B cell (primary cell): ENCODE measurements around the gene MEF2B. TPM values are rescaled to one million over a fixed set of nuclear protein-coding genes. Genes with fewer than 3 reads are reported as not detected.

ENCODE experiments used
- ATAC-seq: fragments of 200-7000 bp; cut with Tn5 transposase; one replicate; pipeline ENCODE4 v1.10.0; 2021; ENCODE audit warnings: low read depth, mild to moderate bottlenecking, moderate number of reproducible peaks, moderate library complexity
- CTCF ChIA-PET: fragments of 350-600 bp; sonication (Branson Sonifier 250); formaldehyde crosslinking; loops from one replicate; lab custom pipeline; 2021; ENCODE audit warnings: antibody characterized with exemption, inconsistent platforms; lab: Charles Lee
- POLR2A ChIA-PET: fragments of 350-600 bp; sonication (Branson Sonifier 250); formaldehyde crosslinking; loops from one replicate; lab custom pipeline; 2021; ENCODE audit warnings: antibody characterized with exemption; lab: Charles Lee
- DNase-seq: peaks from one replicate; pipeline ENCODE4 v3.0.0; 2013
- H2AFZ ChIP-seq: 2 replicates; pipeline ENCODE4 v1.6.1; 2012; ENCODE audit warnings: mild to moderate bottlenecking, low read depth, low read length; ENCODE audit not compliant: insufficient read depth, poor library complexity, severe bottlenecking
- H3K27ac ChIP-seq, 2 donors: 1 replicate in 1 of 2; 2 replicates in 1 of 2; pipeline ENCODE4 v1.5.1; 2012 to 2013; ENCODE audit warnings: low read length in 2 of 2, mild to moderate bottlenecking in 2 of 2, moderate library complexity in 1 of 2
- H3K27me3 ChIP-seq, 4 experiments: fragments of 200-600 bp in 1 of 4; sonication (generic) in 1 of 4; replicated peaks in 1 of 4; 1 replicate in 2 of 4; 2 replicates in 2 of 4; pipeline versions ENCODE4 v1.6.1 to v1.7.0; 2013 to 2016; ENCODE audit warnings: low read length in 3 of 4, mild to moderate bottlenecking in 2 of 4, mixed read lengths in 1 of 4, moderate library complexity in 1 of 4; ENCODE audit not compliant: insufficient read depth in 4 of 4, control insufficient read depth in 3 of 4; ENCODE audit errors: control extremely low read depth in 1 of 4
- H3K36me3 ChIP-seq, 2 experiments: replicated peaks in 1 of 2; 1 replicate in 1 of 2; 2 replicates in 1 of 2; pipeline versions ENCODE4 v1.6.1 to v1.7.1; 2013; ENCODE audit warnings: low read length in 1 of 2; ENCODE audit not compliant: insufficient read depth in 2 of 2, control insufficient read depth in 1 of 2; ENCODE audit errors: control extremely low read depth in 1 of 2, extremely low read depth in 1 of 2
- H3K4me1 ChIP-seq, 2 donors: fragments of 200-600 bp in 1 of 2; sonication (generic) in 1 of 2; 1 replicate in 1 of 2; 2 replicates in 1 of 2; pipeline versions ENCODE4 v1.5.1 to v1.6.1; 2013 to 2017; ENCODE audit warnings: low read length in 2 of 2; ENCODE audit not compliant: control insufficient read depth in 2 of 2, insufficient read depth in 2 of 2
- H3K4me2 ChIP-seq: replicated peaks from 2 replicates; pipeline ENCODE3; 2012; ENCODE audit warnings: mild to moderate bottlenecking, low read depth, low read length; ENCODE audit not compliant: poor library complexity, severe bottlenecking
- H3K4me3 ChIP-seq, 5 experiments: fragments of 200-600 bp in 1 of 5; sonication (generic) in 1 of 5; 1 replicate in 3 of 5; 2 replicates in 2 of 5; pipeline versions ENCODE4 v1.5.1 to v1.7.0; 2011 to 2016; ENCODE audit warnings: low read length in 4 of 5, mild to moderate bottlenecking in 4 of 5, low read depth in 2 of 5, control low read depth in 1 of 5, moderate library complexity in 1 of 5; ENCODE audit not compliant: insufficient read depth in 1 of 5; ENCODE audit errors: control extremely low read depth in 1 of 5, extremely low read depth in 1 of 5
- H3K79me2 ChIP-seq: fragments of 200-600 bp; sonication (generic); one replicate; pipeline ENCODE4 v1.6.0; 2016; ENCODE audit warnings: low read length; ENCODE audit not compliant: control insufficient read depth, insufficient read depth
- H3K9ac ChIP-seq: fragments of 200-600 bp; sonication (generic); 2 replicates; pipeline ENCODE4 v1.6.1; 2017; ENCODE audit warnings: mild to moderate bottlenecking, low read length, moderate library complexity
- H3K9me3 ChIP-seq, 3 donors: one replicate each; pipeline versions ENCODE4 v1.6.1 to v1.7.1; 2013; ENCODE audit warnings: low read length in 2 of 3; ENCODE audit not compliant: control insufficient read depth in 2 of 3, insufficient read depth in 1 of 3; ENCODE audit errors: control extremely low read depth in 1 of 3
- H4K20me1 ChIP-seq: 2 replicates; pipeline ENCODE4 v1.6.0; 2012; ENCODE audit warnings: mild to moderate bottlenecking, low read length; ENCODE audit not compliant: insufficient read depth, control insufficient read depth, poor library complexity, severe bottlenecking
- H3K27ac Mint-ChIP-seq: one replicate; pipeline ENCODE4 v1.8.0; 2021; ENCODE audit warnings: mixed read lengths
- H3K27me3 Mint-ChIP-seq: one replicate; pipeline ENCODE4 v1.8.0; 2021; ENCODE audit warnings: mixed read lengths
- H3K4me1 Mint-ChIP-seq: one replicate; pipeline ENCODE4 v1.8.0; 2021; ENCODE audit warnings: mixed read lengths
- H3K4me3 Mint-ChIP-seq: one replicate; pipeline ENCODE4 v1.8.0; 2021; ENCODE audit warnings: mixed read lengths
- H3K9me3 Mint-ChIP-seq: one replicate; pipeline ENCODE4 v1.8.0; 2022; ENCODE audit warnings: mixed read lengths; ENCODE audit not compliant: insufficient read depth
- EZH2 ChIP-seq: IDR thresholded peaks from 2 replicates; pipeline ENCODE4 v1.6.1; 2012; ENCODE audit warnings: borderline replicate concordance, low read depth, mild to moderate bottlenecking, moderate library complexity, low read length; ENCODE audit not compliant: insufficient read depth, poor library complexity, severe bottlenecking
- WGBS: methylation state at CpG from one replicate; pipeline ENCODE4 v1.1.5; 2013; ENCODE audit warnings: missing lambda C conversion rate; ENCODE audit not compliant: insufficient coverage; 5-methylcytosine and 5-hydroxymethylcytosine counted together
- intact Hi-C: fragments of 100-400 bp; cut with micrococcal nuclease; formaldehyde crosslinking; loops from one replicate; pipeline ENCODE4 v1.10.0; 2022
- polyA plus RNA-seq: library from polyadenylated mRNA; depleted of rRNA; stranded (reverse); fragments of >200 nt; gene quantifications from 2 replicates; pipeline ENCODE4 v1.2.3, GENCODE V29; 2012
- total RNA-seq, 2 donors: library from RNA; stranded (reverse); fragments of 120-200 nt in 1 of 2; gene quantifications; 1 replicate in 1 of 2; 2 replicates in 1 of 2; pipeline versions ENCODE4 v1.2.3 to v1.2.4, GENCODE V29; 2013 to 2022
- TF ChIP-seq, protein P1 (sequence below): fragments of 200-600 bp; IDR thresholded peaks from one replicate; pipeline ENCODE4 v1.8.0; 2022; ENCODE audit warnings: antibody characterized with exemption, mild to moderate bottlenecking

MEF2B gene
- total and polyA plus RNA-seq, 2 donors (not counting 1 experiment from before 2014, with no cell fraction given): 4.6 to 5.5 TPM

- peaks cover 8% of the 10 kb centered on the region for H3K27me3 Mint-ChIP-seq
- Histone ChIP-seq H3K4me3 (no peak overlapping the region), H3K36me3 (peaks cover 0 to 7% of the 10 kb centered on the region in 2 experiments), H4K20me1 (no peaks in the 10 kb centered on the region), H3K79me2 (no peaks in the 10 kb centered on the region), H3K27me3 (peaks cover 0 to 18% (median 2%) of the 10 kb centered on the region in 4 experiments), H3K9ac (no peak overlapping the region), H3K4me2 (no peak overlapping the region), H2AFZ (no peak overlapping the region), H3K27ac (no peak overlapping the region), H3K9me3 (peaks cover 0 to 11% (median 0%) of the 10 kb centered on the region in 3 donors), H3K4me1 (peaks cover 13 to 21% of the 10 kb centered on the region in 2 donors)
- TF ChIP-seq, protein P1, sequence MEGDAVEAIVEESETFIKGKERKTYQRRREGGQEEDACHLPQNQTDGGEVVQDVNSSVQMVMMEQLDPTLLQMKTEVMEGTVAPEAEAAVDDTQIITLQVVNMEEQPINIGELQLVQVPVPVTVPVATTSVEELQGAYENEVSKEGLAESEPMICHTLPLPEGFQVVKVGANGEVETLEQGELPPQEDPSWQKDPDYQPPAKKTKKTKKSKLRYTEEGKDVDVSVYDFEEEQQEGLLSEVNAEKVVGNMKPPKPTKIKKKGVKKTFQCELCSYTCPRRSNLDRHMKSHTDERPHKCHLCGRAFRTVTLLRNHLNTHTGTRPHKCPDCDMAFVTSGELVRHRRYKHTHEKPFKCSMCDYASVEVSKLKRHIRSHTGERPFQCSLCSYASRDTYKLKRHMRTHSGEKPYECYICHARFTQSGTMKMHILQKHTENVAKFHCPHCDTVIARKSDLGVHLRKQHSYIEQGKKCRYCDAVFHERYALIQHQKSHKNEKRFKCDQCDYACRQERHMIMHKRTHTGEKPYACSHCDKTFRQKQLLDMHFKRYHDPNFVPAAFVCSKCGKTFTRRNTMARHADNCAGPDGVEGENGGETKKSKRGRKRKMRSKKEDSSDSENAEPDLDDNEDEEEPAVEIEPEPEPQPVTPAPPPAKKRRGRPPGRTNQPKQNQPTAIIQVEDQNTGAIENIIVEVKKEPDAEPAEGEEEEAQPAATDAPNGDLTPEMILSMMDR: no peak
- no peak for TF ChIP-seq EZH2
- intact Hi-C loops: no loop called here
- CTCF ChIA-PET: interaction anchor here (4.5 to 13.6 kb wide), 2 partner anchors 16 to 27 kb away, joined by 63 to 285 read pairs; no protein-coding TSS in a partner anchor
- WGBS: 77% methylated on average over 8 of the region's 8 CpGs
- DNase-seq (no peak), ATAC-seq (no peak)
- no peak overlapping the region for H3K27ac Mint-ChIP-seq
- POLR2A ChIA-PET: interaction anchor here (0.6 kb wide), 1 partner anchor 28 kb away, joined by 4 read pairs; no protein-coding TSS in a partner anchor
- H3K9me3 Mint-ChIP-seq: no peaks in the 10 kb centered on the region
- H3K4me1 Mint-ChIP-seq: peaks cover 30% of the 10 kb centered on the region
- no peak overlapping the region for H3K4me3 Mint-ChIP-seq
These were observed 1.9 kb upstream of the MEF2B start for GRCh38 chr19:19171821-19172532.
